HL-60 (cell line): Measurements from ENCODE around the gene FBXL17.

ENCODE experiments used
- CTCF ChIP-seq: IDR thresholded peaks from one replicate; pipeline ENCODE4 v1.5.1; 2011; ENCODE audit warnings: low read length, control low read depth, inconsistent platforms; ENCODE audit not compliant: insufficient read depth
- GABPA ChIP-seq: IDR thresholded peaks from 2 replicates; pipeline ENCODE4 v1.6.1; 2012; ENCODE audit warnings: low read depth
- POLR2AphosphoS5 ChIP-seq: IDR thresholded peaks from 2 replicates; pipeline ENCODE4 v1.6.1; 2012; ENCODE audit warnings: low read depth
- REST ChIP-seq: IDR thresholded peaks from 2 replicates; pipeline ENCODE4 v1.6.1; 2012; ENCODE audit warnings: low read depth; ENCODE audit not compliant: insufficient replicate concordance
- SPI1 ChIP-seq: IDR thresholded peaks from 2 replicates; pipeline ENCODE4 v1.6.1; 2012; ENCODE audit warnings: low read depth, mild to moderate bottlenecking, borderline replicate concordance

GRCh38 chr5:108263338-108263737, 118.6 kb downstream of the FBXL17 start:
- no peak for TF ChIP-seq CTCF
- TF ChIP-seq POLR2AphosphoS5, result no peak
- no peak for TF ChIP-seq REST
- TF ChIP-seq SPI1, result no peak
- no peak for TF ChIP-seq GABPA
